Measurements from ENCODE around the gene PCBP1.
"Not testable (repeated sequence)": the region's sequence is repeated elsewhere in the genome, so short reads cannot be mapped to it uniquely, and the experiment has no call there.

PCBP1 gene

DNA sequence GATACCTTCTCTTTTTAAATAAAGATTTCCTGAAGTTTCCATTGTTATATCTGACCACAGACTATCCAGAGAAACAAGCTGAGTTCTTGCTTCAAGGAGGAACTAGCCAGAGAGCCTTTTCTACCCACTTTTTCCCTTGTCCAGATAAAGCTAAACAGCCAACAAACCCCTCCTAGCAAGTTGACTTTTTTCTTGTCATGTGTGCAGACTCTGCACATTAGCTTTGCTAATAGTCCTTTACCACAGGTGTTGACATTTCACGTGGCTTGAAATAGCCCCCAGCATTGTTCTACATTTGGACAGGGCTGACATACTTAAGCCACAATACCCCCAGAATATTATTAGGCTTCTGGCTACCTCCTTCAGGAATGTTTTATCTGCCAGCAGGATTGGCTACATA is 40.7 kb downstream of the PCBP1 start:
- no peak for DNase-seq

DNA sequence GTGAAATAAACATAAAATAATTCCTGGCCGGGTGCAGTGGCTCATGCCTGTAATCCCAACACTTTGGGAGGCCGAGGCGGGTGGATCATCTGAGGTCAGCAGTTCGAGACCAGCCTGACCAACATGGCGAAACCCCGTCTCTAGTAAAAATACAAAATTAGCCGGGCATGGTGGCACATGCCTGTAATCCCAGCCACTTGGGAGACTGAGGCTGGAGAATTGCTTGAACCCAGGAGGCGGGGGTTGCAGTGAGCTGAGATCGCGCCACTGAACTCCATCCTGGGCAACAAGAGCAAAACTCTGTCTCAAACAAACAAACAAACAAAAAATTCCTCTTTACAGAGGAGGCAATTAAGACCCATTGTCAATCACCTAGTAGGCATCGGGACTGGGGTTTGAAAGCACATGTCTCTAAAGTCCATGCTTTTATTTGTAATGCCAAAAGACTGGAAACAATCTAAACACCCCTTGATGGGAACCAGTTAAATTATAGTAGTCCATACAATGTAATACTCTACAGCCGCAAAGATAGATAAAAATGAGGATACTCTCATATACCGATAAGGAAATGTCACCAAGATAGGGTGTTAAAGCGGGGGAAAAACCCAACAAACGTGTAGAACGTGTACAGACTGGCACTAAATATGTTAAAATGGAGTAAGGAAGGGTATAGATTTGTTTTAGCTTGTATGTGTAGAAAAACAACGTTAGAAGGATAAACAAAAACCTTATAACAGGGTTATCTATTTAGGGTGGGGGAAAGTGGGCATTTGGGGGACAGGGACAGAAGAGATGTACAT is 44.3 kb downstream of the PCBP1 start:
- DNase-seq: not testable (repeated sequence)

DNA sequence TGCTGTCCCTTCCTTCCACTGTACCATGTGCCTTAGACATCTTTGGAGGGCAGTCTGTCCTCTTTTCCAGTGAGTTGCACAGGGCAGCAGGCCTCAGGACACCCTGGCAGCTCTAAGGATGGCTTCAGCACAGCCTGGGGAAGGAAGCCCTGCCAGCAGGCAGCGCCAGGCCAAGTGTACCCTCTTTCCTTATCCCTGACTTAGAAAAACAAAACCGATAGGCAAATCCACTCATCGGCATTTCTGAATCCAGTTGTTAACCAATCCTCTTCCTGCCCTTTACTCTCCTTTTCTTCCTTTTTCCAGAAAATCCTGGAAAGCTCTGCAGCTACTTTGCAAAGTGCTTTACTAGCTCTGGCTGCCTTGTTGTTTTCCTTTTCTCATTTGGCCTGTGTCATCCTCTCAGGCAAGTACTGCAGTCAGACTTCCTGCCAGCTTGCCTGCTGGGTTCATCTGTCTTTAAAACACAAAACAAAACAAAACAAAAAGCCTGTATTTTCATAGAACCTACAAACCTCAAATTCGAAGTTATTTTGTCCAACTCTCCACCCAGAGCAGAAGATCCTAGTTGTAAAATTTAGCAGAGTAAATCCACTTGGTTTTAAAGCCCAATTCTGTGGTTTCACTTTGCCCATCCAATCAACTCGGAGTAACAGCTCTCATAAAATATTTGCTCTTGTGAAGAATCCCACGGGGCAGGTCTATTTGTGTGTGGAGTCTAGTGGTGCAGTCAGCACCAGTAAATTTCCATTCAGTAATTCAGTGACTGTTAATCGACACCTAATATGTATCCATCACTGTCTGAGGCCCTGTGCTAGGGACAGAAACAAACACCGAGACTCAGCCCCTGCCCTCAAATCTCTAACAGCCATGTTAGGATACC is 45.2 kb downstream of the PCBP1 start:
- peak; percentile 77 for DNase-seq

DNA sequence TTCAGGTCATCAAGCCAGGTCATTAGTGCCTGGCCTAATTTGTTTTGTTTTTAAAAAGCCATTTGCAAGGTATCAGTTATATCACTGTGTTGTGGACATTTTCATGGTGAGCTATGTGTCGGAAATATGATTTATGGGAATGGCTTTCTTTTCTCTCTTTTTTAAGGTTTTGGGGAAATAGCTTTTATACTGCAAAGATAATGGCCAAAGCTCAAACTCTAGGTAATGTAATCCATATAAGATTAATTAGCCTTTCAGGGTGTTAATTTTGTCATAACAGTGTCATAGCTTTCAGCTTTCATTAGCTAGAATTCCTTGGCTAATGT is 45.8 kb downstream of the PCBP1 start:
- no peak for DNase-seq

DNA sequence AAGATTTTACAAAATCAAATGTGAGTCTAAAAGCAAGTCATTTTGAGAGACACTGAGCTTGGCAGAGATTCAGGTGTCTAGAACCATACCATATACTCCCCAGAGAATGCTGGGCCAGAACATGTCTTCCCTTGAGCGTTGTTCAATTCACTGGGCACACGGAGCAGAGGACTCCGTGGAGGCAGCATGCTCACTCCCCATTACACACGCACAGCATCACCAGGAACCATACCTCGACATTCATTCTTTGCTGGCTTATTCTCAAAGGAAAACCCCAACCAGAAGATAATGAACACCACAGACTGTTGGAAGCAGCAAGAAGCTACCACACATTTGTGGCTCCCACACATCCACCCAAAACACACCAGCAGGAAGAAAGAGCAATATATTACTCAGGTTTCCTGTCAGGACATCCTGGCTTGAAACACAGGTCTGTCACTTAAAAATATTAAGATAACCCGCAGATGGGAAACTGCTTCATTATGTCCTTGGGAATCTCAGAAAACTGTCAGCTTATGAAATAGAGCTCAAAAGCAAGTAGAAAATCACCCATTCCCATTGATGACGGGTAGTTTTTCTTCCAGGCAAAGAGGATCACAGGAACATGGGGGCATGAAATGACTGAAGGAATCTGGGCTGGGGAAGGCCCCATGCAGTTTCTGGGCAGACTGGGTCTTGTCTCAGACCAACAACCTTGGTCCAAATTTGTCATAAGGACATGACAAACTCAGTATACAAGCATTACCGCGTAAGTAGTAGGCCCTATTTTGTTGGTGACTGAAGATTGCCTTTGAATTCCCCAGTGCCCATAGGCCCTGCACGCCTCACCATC is 46.4 kb downstream of the PCBP1 start:
- DNase-seq: no peak

DNA sequence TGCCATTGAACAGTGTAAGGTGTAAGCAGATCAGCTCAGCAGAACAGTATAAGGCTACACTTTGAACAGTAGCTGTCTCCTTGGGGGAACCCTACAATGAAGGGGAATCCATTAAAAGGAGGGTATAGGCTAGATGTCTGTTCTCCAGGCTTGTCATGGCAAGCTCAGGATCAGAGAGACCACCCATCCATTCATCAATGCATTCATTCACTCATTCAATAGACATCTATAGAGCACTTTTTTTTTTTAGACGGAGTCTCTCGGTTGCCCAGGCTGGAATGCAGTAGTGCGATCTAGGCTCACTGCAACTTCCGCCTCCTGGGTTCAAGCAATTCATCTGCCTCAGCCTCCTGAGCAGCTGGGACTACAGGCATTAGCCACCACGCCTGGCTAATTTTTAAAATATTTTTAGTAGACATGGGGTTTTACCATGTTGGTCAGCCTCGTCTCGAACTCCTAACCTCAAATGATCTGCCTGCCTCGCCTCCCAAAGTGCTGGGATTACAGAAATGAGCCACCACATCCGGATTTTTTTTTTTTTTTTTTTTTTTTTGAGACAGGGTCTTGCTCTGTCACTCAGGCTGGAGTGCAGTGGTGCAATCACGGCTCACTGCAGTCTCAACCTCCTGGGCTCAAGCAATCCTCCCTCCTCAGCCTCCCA is 47.2 kb downstream of the PCBP1 start:
- not testable (repeated sequence) for DNase-seq

Data from NCI-H446 treated with DMSO at 0.1 percent for 48 hours (cell line).